GM12878 (cell line): Measurements from ENCODE around the gene FBXO38. TPM values are rescaled to one million over a fixed set of nuclear protein-coding genes. Genes with fewer than 3 reads are reported as not detected.
A peak's percentile ranks its signal among the peaks of the same experiment; 100 is the strongest.

Source experiments
- ATAC-seq: fragments of 200-7000 bp; cut with Tn5 transposase; 3 replicates; pipeline ENCODE4 v1.9.1; 2020; ENCODE audit warnings: mild to moderate bottlenecking, moderate library complexity
- BruUV-seq: library from RNA; stranded (reverse); fragments of 400-500 nt; replicated peaks from 2 replicates; lab custom pipeline; 2021; lab: Mats Ljungman, UMichigan
- CTCF ChIA-PET: fragments of 300-600 bp; sonication (Branson Sonifier 250); formaldehyde crosslinking; extraction: SDS; loops from one replicate; lab custom pipeline; 2021; ENCODE audit warnings: inconsistent platforms; lab: Yijun Ruan, JAX
- POLR2A ChIA-PET: fragments of 350-600 bp; formaldehyde crosslinking; extraction: SDS; loops from one replicate; lab custom pipeline; 2021; ENCODE audit warnings: inconsistent platforms; lab: Charles Lee
- RAD21 ChIA-PET: fragments of 300-600 bp; sonication (Branson Sonifier 250); formaldehyde crosslinking; loops from one replicate; lab custom pipeline; 2023; ENCODE audit warnings: antibody characterized with exemption; ENCODE audit not compliant: unreplicated experiment; lab: Charles Lee
- SMC1A ChIA-PET: fragments of 300-600 bp; sonication (Branson Sonifier 250); formaldehyde crosslinking; loops from one replicate; lab custom pipeline; 2023; ENCODE audit not compliant: unreplicated experiment, uncharacterized antibody; lab: Charles Lee
- DNase-seq: peaks from one replicate; pipeline ENCODE4 v3.0.0-alpha.2; 2011; ENCODE audit warnings: low read depth, low spot score
- FAIRE-seq: peaks from 3 replicates; lab custom pipeline; 2011; peaks lifted over from hg19 to GRCh38; lab: Jason Lieb, UNC
- H2AFZ ChIP-seq: 2 replicates; pipeline ENCODE4 v1.6.0; 2011; ENCODE audit warnings: low read depth, low read length, control low read depth; ENCODE audit not compliant: control insufficient read depth
- H3K27ac ChIP-seq: 2 replicates; pipeline ENCODE4 v1.5.1; 2011; ENCODE audit warnings: control low read depth; ENCODE audit not compliant: control insufficient read depth, insufficient read depth
- H3K27me3 ChIP-seq, 2 experiments: replicated peaks in 1 of 2; 2 replicates each; pipeline versions ENCODE4 v1.6.0 to v1.6.1; 2011; ENCODE audit warnings: low read length in 1 of 2; ENCODE audit not compliant: control insufficient read depth in 2 of 2, insufficient read depth in 2 of 2
- H3K36me3 ChIP-seq, 2 experiments: 2 replicates each; pipeline ENCODE4 v1.5.1; 2011; ENCODE audit warnings: low read length in 1 of 2; ENCODE audit not compliant: control insufficient read depth in 2 of 2, insufficient read depth in 2 of 2
- H3K4me1 ChIP-seq: 2 replicates; pipeline ENCODE4 v1.6.1; 2011; ENCODE audit warnings: mild to moderate bottlenecking, low read length, moderate library complexity, mixed read lengths; ENCODE audit not compliant: control insufficient read depth, insufficient read depth
- H3K4me2 ChIP-seq: 2 replicates; pipeline ENCODE4 v1.6.0; 2011; ENCODE audit warnings: control low read depth; ENCODE audit not compliant: control insufficient read depth, insufficient read depth
- H3K4me3 ChIP-seq: fragments of 200-600 bp; sonication (generic); 2 replicates; pipeline ENCODE4 v1.5.1; 2016
- H3K79me2 ChIP-seq: 2 replicates; pipeline ENCODE4 v1.6.0; 2011; ENCODE audit warnings: low read length; ENCODE audit not compliant: control insufficient read depth, insufficient read depth
- H3K9ac ChIP-seq: 2 replicates; pipeline ENCODE4 v1.8.0; 2011; ENCODE audit warnings: low read length, control low read depth, mixed read lengths; ENCODE audit not compliant: control insufficient read depth, insufficient read depth
- H3K9me3 ChIP-seq: replicated peaks from 3 replicates; pipeline ENCODE4 v1.5.1; 2011; ENCODE audit warnings: mild to moderate bottlenecking, low read length; ENCODE audit not compliant: control insufficient read depth, insufficient read depth
- H4K20me1 ChIP-seq: 2 replicates; pipeline ENCODE4 v1.6.0; 2011; ENCODE audit not compliant: control insufficient read depth, insufficient read depth
- BACH1 ChIP-seq: fragments of 450-650 bp; IDR thresholded peaks from 2 replicates; pipeline ENCODE4 v1.6.1; 2017; ENCODE audit warnings: mild to moderate bottlenecking, borderline replicate concordance
- CEBPB ChIP-seq, 2 experiments: fragments of 150-350 bp in 1 of 2; IDR thresholded peaks; 2 replicates each; pipeline ENCODE4 v1.6.1; 2012 to 2014; ENCODE audit warnings: low read depth in 2 of 2, low read length in 2 of 2, borderline replicate concordance in 1 of 2, inconsistent platforms in 1 of 2
- EGR1 ChIP-seq, 2 experiments: IDR thresholded peaks; 1 replicate in 1 of 2; 2 replicates in 1 of 2; pipeline ENCODE4 v1.6.1; 2011 to 2012; ENCODE audit warnings: low read depth in 2 of 2, low read length in 2 of 2, borderline replicate concordance in 1 of 2, mild to moderate bottlenecking in 1 of 2, moderate library complexity in 1 of 2
- MTA2 ChIP-seq: fragments of 450-650 bp; IDR thresholded peaks from 2 replicates; pipeline ENCODE4 v1.6.1; 2016; ENCODE audit warnings: low read depth, mild to moderate bottlenecking, moderate library complexity
- NFXL1 ChIP-seq: fragments of 450-650 bp; IDR thresholded peaks from 2 replicates; pipeline ENCODE4 v1.6.1; 2017; ENCODE audit warnings: antibody characterized with exemption, mild to moderate bottlenecking, borderline replicate concordance
- POLR2A ChIP-seq: IDR thresholded peaks from 2 replicates; pipeline ENCODE4 v1.6.1; 2011; ENCODE audit warnings: low read depth, mild to moderate bottlenecking, low read length
- RAD21 ChIP-seq: IDR thresholded peaks from 2 replicates; pipeline ENCODE4 v1.6.1; 2011; ENCODE audit warnings: mild to moderate bottlenecking, low read depth, low read length, moderate library complexity; ENCODE audit not compliant: insufficient read depth
- RUNX3 ChIP-seq: IDR thresholded peaks from 2 replicates; pipeline ENCODE4 v1.6.1; 2012; ENCODE audit warnings: low read length, inconsistent platforms
- SMC3 ChIP-seq: IDR thresholded peaks from 2 replicates; pipeline ENCODE4 v1.6.1; 2011; ENCODE audit warnings: low read length, improper control_type of control experiment, borderline replicate concordance
- TBL1XR1 ChIP-seq: IDR thresholded peaks from 2 replicates; pipeline ENCODE4 v1.6.1; 2012; ENCODE audit warnings: low read depth, low read length, improper control_type of control experiment
- TCF3 ChIP-seq: IDR thresholded peaks from 2 replicates; pipeline ENCODE4 v1.6.1; 2012; ENCODE audit warnings: low read depth, mild to moderate bottlenecking, low read length, borderline replicate concordance; ENCODE audit not compliant: insufficient read depth
- ZNF217 ChIP-seq: fragments of 450-650 bp; IDR thresholded peaks from 2 replicates; pipeline ENCODE4 v1.6.1; 2017; ENCODE audit warnings: antibody characterized with exemption, mild to moderate bottlenecking
- ZNF384 ChIP-seq: IDR thresholded peaks from 2 replicates; pipeline ENCODE4 v1.6.1; 2012; ENCODE audit warnings: low read depth, mild to moderate bottlenecking, low read length, improper control_type of control experiment, borderline replicate concordance
- WGBS: methylation state at CpG from one replicate; pipeline ENCODE4 v1.1.6; 2016; ENCODE audit warnings: low lambda C conversion rate; ENCODE audit not compliant: insufficient replicate concordance, insufficient coverage; ENCODE audit errors: missing lambda C conversion rate; 5-methylcytosine and 5-hydroxymethylcytosine counted together
- in situ Hi-C: fragments of 300-500 bp; cut with MboI; formaldehyde crosslinking; loops from 9 replicates; pipeline ENCODE4 v1.14.3; 2018; ENCODE audit warnings: mixed read lengths
- intact Hi-C: fragments of 100-400 bp; cut with micrococcal nuclease; formaldehyde crosslinking; loops from one replicate; pipeline ENCODE4 v1.14.2; 2022; ENCODE audit not compliant: unreplicated experiment
- polyA plus RNA-seq, 11 experiments: library from polyadenylated mRNA; depleted of rRNA in 4 of 11; unstranded in 6 of 11; stranded (reverse) in 5 of 11; fragments of >200 nt; fragmentation: Nextera tagmentation in 4 of 11; fragmentation: Illumina TruSeq in 1 of 11; extraction: Ambion mirVana in 4 of 11; extraction: Trizol in 1 of 11; gene quantifications; 1 replicate in 1 of 11; 2 replicates in 10 of 11; pipeline versions ENCODE4 v1.2.1 to v1.2.3, GENCODE V29; 2011 to 2016; ENCODE audit warnings: inconsistent platforms in 2 of 11, missing spikeins in 2 of 11, low read depth in 1 of 11
- total RNA-seq, 4 experiments: library from RNA; depleted of rRNA in 3 of 4; stranded (reverse); fragments of >200 nt in 3 of 4; fragmentation: Illumina TruSeq in 1 of 4; extraction: Trizol in 1 of 4; gene quantifications; 2 replicates each; pipeline versions ENCODE4 v1.2.1 to v1.2.3, GENCODE V29; 2013 to 2021
- TF ChIP-seq, protein P1 (sequence below), 3 experiments: IDR thresholded peaks in 2 of 3; conservative IDR thresholded peaks in 1 of 3; 2 replicates each; pipeline ENCODE4 v1.5.1; 2011; ENCODE audit warnings: low read depth in 3 of 3, low read length in 3 of 3, mild to moderate bottlenecking in 3 of 3, control low read depth in 2 of 3, moderate library complexity in 2 of 3, inconsistent platforms in 1 of 3, mixed read lengths in 1 of 3; ENCODE audit not compliant: control insufficient read depth in 2 of 3, insufficient read depth in 1 of 3; ENCODE audit errors: extremely low read depth in 1 of 3

The FBXO38 gene
- total and polyA plus RNA-seq, 10 of the 15 experiments (the other 5 are each of a cell fraction or from before 2014, with no cell fraction given): 9.1 to 44.6 (median 28.3) TPM

DNA sequence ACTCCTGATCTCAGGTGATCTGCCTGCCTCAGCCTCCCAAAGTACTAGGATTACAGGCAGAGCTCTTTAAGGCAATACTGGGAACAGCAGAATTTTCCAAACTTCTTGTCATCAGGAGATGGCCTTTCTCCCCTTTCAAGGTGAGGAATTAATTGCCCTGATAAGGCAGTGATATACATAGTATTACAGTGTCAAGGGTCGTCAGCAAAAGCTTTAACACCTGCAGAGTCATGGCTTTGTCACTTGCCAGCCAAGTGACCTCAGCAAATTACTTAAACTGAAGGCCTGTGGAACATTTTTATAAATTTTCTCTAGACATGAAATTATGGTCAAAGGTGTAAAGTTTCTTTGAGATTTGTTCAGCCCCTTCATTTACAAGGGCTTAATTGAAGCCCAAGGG lies 59.5 kb downstream of the FBXO38 start:
- intact Hi-C loops (loop anchor here (5.0 kb wide), 2 partner anchors 594 to 669 kb away; no protein-coding TSS in a partner anchor), in situ Hi-C loops (loop anchor here (10.0 kb wide), 1 partner anchor 592 kb away; no protein-coding TSS in a partner anchor)
- ATAC-seq (no peak), DNase-seq (no peak), FAIRE-seq (no peak)
- no peaks in the 10 kb centered on the region for H3K9me3 ChIP-seq
- H3K9ac ChIP-seq: no peak overlapping the region
- no peaks in the 10 kb centered on the region for H3K79me2 ChIP-seq
- no peaks in the 10 kb centered on the region for H4K20me1 ChIP-seq
- no peak overlapping the region for H3K27ac ChIP-seq
- H3K27me3 ChIP-seq: no peaks in the 10 kb centered on the region
- no peak overlapping the region for H2AFZ ChIP-seq
- H3K36me3 ChIP-seq: peaks cover 0 to 16% of the 10 kb centered on the region in 2 experiments; a peak in 2 of 4 replicates
- no peaks in the 10 kb centered on the region for H3K4me1 ChIP-seq
- TF ChIP-seq EGR1 (IDR thresholded peaks at IDR 0.05; ENCODE audit: borderline replicate concordance in 1 of 2, low read depth in 2 of 2, low read length in 2 of 2): no peak
- no peak for TF ChIP-seq TCF3
- no peak for TF ChIP-seq POLR2A
- TF ChIP-seq ZNF384: no peak
- TF ChIP-seq TBL1XR1: no peak
- no peak for TF ChIP-seq NFXL1
- no peak for TF ChIP-seq ZNF217
- WGBS: 100% methylated on average over 1 of the region's 1 CpG
- H3K4me2 ChIP-seq: no peak overlapping the region
- POLR2A ChIA-PET: no interaction called here
- RAD21 ChIA-PET: interaction anchor here (0.9 to 6.3 kb wide), 3 partner anchors 21 to 592 kb away, joined by 3 to 55 read pairs (median 4); no protein-coding TSS in a partner anchor
- BruUV-seq: no TSS peak
- no peak overlapping the region for H3K4me3 ChIP-seq
- SMC1A ChIA-PET: interaction anchor here (0.7 to 6.4 kb wide), 4 partner anchors 12 to 592 kb away, joined by 3 to 50 read pairs (median 4); no protein-coding TSS in a partner anchor
- CTCF ChIA-PET: interaction anchor here (0.7 to 6.8 kb wide), 17 partner anchors 10 to 593 kb away, joined by 3 to 137 read pairs (median 4); no protein-coding TSS in a partner anchor

DNA sequence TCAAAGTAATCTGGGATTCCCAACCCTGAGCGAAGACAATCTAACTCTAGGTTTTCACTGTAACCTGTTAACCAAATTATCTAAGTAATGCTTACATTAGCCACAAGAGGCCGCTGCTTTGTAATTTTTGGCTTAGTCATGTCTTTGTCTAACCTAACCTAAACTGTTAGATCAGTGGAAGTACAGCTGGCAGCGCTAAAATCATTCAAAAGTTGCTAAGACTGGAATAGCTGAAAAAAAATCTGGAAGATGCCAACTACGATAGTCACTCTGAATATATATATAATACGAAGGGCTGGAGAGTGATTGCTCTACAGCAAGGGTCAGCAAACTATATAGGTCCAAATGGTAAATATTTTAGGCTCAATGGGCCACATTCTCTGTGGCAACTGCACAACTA lies 60.2 kb downstream of the FBXO38 start:
- CTCF ChIA-PET: interaction anchor here (0.9 to 6.8 kb wide), 12 partner anchors 11 to 592 kb away, joined by 3 to 137 read pairs (median 4); no protein-coding TSS in a partner anchor

More for the DNA sequence above, 60.2 kb downstream of the FBXO38 start:
- Histone ChIP-seq H2AFZ (no peak overlapping the region), H3K79me2 (no peaks in the 10 kb centered on the region), H3K4me2 (no peak overlapping the region), H3K9ac (no peak overlapping the region), H3K27ac (no peak overlapping the region), H3K27me3 (no peaks in the 10 kb centered on the region), H3K4me3 (no peak overlapping the region), H3K4me1 (no peaks in the 10 kb centered on the region), H3K9me3 (no peaks in the 10 kb centered on the region), H3K36me3 (peaks cover 0 to 9% of the 10 kb centered on the region in 2 experiments; a peak in 2 of 4 replicates), H4K20me1 (no peaks in the 10 kb centered on the region)
- ChIA-PET POLR2A (no interaction called here), SMC1A (interaction anchor here (0.8 to 6.4 kb wide), 6 partner anchors 9 to 671 kb away, joined by 3 to 50 read pairs (median 4); no protein-coding TSS in a partner anchor), RAD21 (interaction anchor here (0.9 to 6.3 kb wide), 2 partner anchors 288 to 591 kb away, joined by 3 to 55 read pairs; no protein-coding TSS in a partner anchor)
- TF ChIP-seq MTA2: no peak
- TF ChIP-seq BACH1: peak; percentile 45; the same call in 1 of the 2 replicates
- TF ChIP-seq ZNF217: no peak
- TF ChIP-seq CEBPB (IDR thresholded peaks at IDR 0.05; ENCODE audit: borderline replicate concordance in 1 of 2, low read depth in 2 of 2, low read length in 2 of 2): no peak
- peak; percentile 78 for TF ChIP-seq RAD21
- 0 out of 2 replicates have a peak, but pooled peaks have one; percentile 10 for TF ChIP-seq RUNX3
- TF ChIP-seq, protein P1, sequence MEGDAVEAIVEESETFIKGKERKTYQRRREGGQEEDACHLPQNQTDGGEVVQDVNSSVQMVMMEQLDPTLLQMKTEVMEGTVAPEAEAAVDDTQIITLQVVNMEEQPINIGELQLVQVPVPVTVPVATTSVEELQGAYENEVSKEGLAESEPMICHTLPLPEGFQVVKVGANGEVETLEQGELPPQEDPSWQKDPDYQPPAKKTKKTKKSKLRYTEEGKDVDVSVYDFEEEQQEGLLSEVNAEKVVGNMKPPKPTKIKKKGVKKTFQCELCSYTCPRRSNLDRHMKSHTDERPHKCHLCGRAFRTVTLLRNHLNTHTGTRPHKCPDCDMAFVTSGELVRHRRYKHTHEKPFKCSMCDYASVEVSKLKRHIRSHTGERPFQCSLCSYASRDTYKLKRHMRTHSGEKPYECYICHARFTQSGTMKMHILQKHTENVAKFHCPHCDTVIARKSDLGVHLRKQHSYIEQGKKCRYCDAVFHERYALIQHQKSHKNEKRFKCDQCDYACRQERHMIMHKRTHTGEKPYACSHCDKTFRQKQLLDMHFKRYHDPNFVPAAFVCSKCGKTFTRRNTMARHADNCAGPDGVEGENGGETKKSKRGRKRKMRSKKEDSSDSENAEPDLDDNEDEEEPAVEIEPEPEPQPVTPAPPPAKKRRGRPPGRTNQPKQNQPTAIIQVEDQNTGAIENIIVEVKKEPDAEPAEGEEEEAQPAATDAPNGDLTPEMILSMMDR (IDR thresholded peaks at IDR 0.05 in 2 of 3, conservative IDR thresholded peaks at IDR 0.05 in 1 of 3; ENCODE audit: control insufficient read depth in 2 of 3, extremely low read depth in 1 of 3, insufficient read depth in 1 of 3, low read depth in 3 of 3, low read length in 3 of 3): peak; percentile 63 to 73 (median 69)
- peak; percentile 63; the same call in 1 of the 2 replicates for TF ChIP-seq SMC3
- intact Hi-C loops: loop anchor here (1.0 to 5.0 kb wide), 4 partner anchors 243 to 668 kb away; no protein-coding TSS in a partner anchor
- peak; percentile 3 for DNase-seq
- ATAC-seq: peak; percentile 96
- 35% methylated on average over 5 of the region's 5 CpGs for WGBS
- no TSS peak for BruUV-seq
- FAIRE-seq: peak; percentile 86
- in situ Hi-C loops: loop anchor here (10.0 kb wide), 1 partner anchor 591 kb away; no protein-coding TSS in a partner anchor
